Lower leg skin (tissue), 4 donors: ENCODE results near the gene SNX1. TPM values are rescaled to one million over a fixed set of nuclear protein-coding genes. Genes with fewer than 3 reads are reported as not detected.

Experiments
- DNase-seq, 2 donors: peaks; one replicate each; pipeline ENCODE4 v3.0.0-alpha.2; 2019; ENCODE audit warnings: low spot score in 2 of 2
- H3K4me3 ChIP-seq: fragments of 200-600 bp; sonication (generic); 2 replicates; pipeline ENCODE4 v1.5.1; 2017; ENCODE audit warnings: mild to moderate bottlenecking, low read depth; ENCODE audit not compliant: poor library complexity, severe bottlenecking
- CTCF ChIP-seq, 3 donors: fragments of 450-650 bp; IDR thresholded peaks; one replicate each; pipeline ENCODE4 v1.5.1; 2016; ENCODE audit warnings: antibody characterized with exemption in 3 of 3, mild to moderate bottlenecking in 3 of 3, moderate library complexity in 2 of 3
- POLR2A ChIP-seq, 2 donors: fragments of 450-650 bp; IDR thresholded peaks; one replicate each; pipeline ENCODE4 v1.6.1; 2016 to 2017; ENCODE audit warnings: antibody characterized with exemption in 2 of 2, mild to moderate bottlenecking in 1 of 2, moderate library complexity in 1 of 2
- WGBS, 2 donors: methylation state at CpG; one replicate each; pipeline ENCODE4 v1.1.5; 2018; 5-methylcytosine and 5-hydroxymethylcytosine counted together
- intact Hi-C: fragments of 100-400 bp; cut with DNase I; formaldehyde crosslinking; loops from one replicate; pipeline ENCODE4 v1.15.0; 2023; ENCODE audit warnings: low total_unique reads
- total RNA-seq, 4 donors: library from RNA; depleted of rRNA; stranded (reverse); fragments of >200 nt; gene quantifications; one replicate each; pipeline ENCODE4 v1.1.0, GENCODE V29; 2016

Gene SNX1
- total RNA-seq, 4 donors from 2014 or later: 51.3 to 94.9 (median 65.7) TPM

- 69 to 73% methylated on average over 3 of the region's 3 CpGs for WGBS, 2 donors
- TF ChIP-seq POLR2A (IDR thresholded peaks at IDR 0.05) (no peak), CTCF (IDR thresholded peaks at IDR 0.05) (no peak)
- no peak overlapping the region for H3K4me3 ChIP-seq
- no peak for DNase-seq
- intact Hi-C loops: no loop called here
These were observed 52.8 kb downstream of the SNX1 start for GRCh38 chr15:64148581-64148980.

GRCh38 chr15:64149424-64149823 lies 53.6 kb downstream of the SNX1 start:
- H3K4me3 ChIP-seq: no peak overlapping the region
- TF ChIP-seq POLR2A (IDR thresholded peaks at IDR 0.05): no peak
- TF ChIP-seq CTCF (IDR thresholded peaks at IDR 0.05): no peak
- intact Hi-C loops: no loop called here
- DNase-seq: no peak

- intact Hi-C loops: loop anchor here (10.0 kb wide), 1 partner anchor 55 kb away; the partner anchor contains the start of genes CIAO2A and SNX1
- WGBS, 2 donors: 71 to 73% methylated on average over 9 of the region's 9 CpGs
- H3K4me3 ChIP-seq: no peak overlapping the region
- DNase-seq: peak in 1 of 2 donors; percentile 68
- TF ChIP-seq POLR2A (IDR thresholded peaks at IDR 0.05) (no peak), CTCF (IDR thresholded peaks at IDR 0.05) (no peak)
These were observed 54.3 kb downstream of the SNX1 start for GRCh38 chr15:64149893-64150578.

GRCh38 chr15:64151727-64152506 lies 56.1 kb downstream of the SNX1 start, which contains the start of gene SNX22:
Gene SNX22 (plus strand): TSS chr15:64151731. CDS start chr15:64151776, 45 bp downstream.
- peak within 1 kb of the TSS; percentile 24 for H3K4me3 ChIP-seq
- peak in 1 of 2 donors; percentile 85 for DNase-seq
- WGBS, 2 donors: 1 to 5% methylated on average over 17 to 22 of the region's 83 CpGs
- TF ChIP-seq POLR2A (IDR thresholded peaks at IDR 0.05): no peak
- TF ChIP-seq CTCF (IDR thresholded peaks at IDR 0.05): no peak
- intact Hi-C loops: loop anchor here (10.0 kb wide), 1 partner anchor 57 kb away; the partner anchor contains the start of genes CIAO2A and SNX1

GRCh38 chr15:64152507-64153387 lies 57.0 kb downstream of the SNX1 start:
- TF ChIP-seq CTCF (IDR thresholded peaks at IDR 0.05): no peak
- TF ChIP-seq POLR2A (IDR thresholded peaks at IDR 0.05): no peak
- intact Hi-C loops: loop anchor here (10.0 kb wide), 1 partner anchor 58 kb away; the partner anchor contains the start of genes CIAO2A and SNX1
- WGBS, 2 donors: 18% methylated on average over 20 to 22 of the region's 27 CpGs
- peak in 1 of 2 donors; percentile 78 for DNase-seq
- H3K4me3 ChIP-seq: no peak overlapping the region
